GM12801 (cell line): ENCODE data around the gene ETFRF1.

Source experiments
- CTCF ChIP-seq: IDR thresholded peaks from one replicate; pipeline ENCODE4 v1.5.1; 2011; ENCODE audit warnings: control low read depth; ENCODE audit not compliant: insufficient read length; ENCODE audit errors: extremely low read depth

ETFRF1 gene

GRCh38 chr12:25248137-25248536, 53.1 kb downstream of the ETFRF1 start:
- no peak for TF ChIP-seq CTCF

- no peak for TF ChIP-seq CTCF
Measured at GRCh38 chr12:25248732-25249131, 53.7 kb downstream of the ETFRF1 start.

- no peak for TF ChIP-seq CTCF
Measured at GRCh38 chr12:25249931-25250738, 55.1 kb downstream of the ETFRF1 start.

GRCh38 chr12:25250744-25251730, 56.0 kb downstream of the ETFRF1 start, which contains the start of gene KRAS:
KRAS (minus strand) TSS chr12:25250929.
- no peak for TF ChIP-seq CTCF

- no peak for TF ChIP-seq CTCF
Measured at GRCh38 chr12:25251769-25252168, 56.7 kb downstream of the ETFRF1 start.

- no peak for TF ChIP-seq CTCF
Measured at GRCh38 chr12:25252946-25253345, 57.9 kb downstream of the ETFRF1 start.

- no peak for TF ChIP-seq CTCF
Measured at GRCh38 chr12:25253371-25254068, 58.5 kb downstream of the ETFRF1 start.
